B cell (primary cell): ENCODE data around the gene MAGED4. TPM values are rescaled to one million over a fixed set of nuclear protein-coding genes. Genes with fewer than 3 reads are reported as not detected.
"Not testable (repeated sequence)": the region's sequence is repeated elsewhere in the genome, so short reads cannot be mapped to it uniquely, and the experiment has no call there.

Experiments used
- ATAC-seq: fragments of 200-7000 bp; cut with Tn5 transposase; one replicate; pipeline ENCODE4 v1.10.0; 2021; ENCODE audit warnings: low read depth, mild to moderate bottlenecking, moderate number of reproducible peaks, moderate library complexity
- CTCF ChIA-PET: fragments of 350-600 bp; sonication (Branson Sonifier 250); formaldehyde crosslinking; loops from one replicate; lab custom pipeline; 2021; ENCODE audit warnings: antibody characterized with exemption, inconsistent platforms; lab: Charles Lee
- POLR2A ChIA-PET: fragments of 350-600 bp; sonication (Branson Sonifier 250); formaldehyde crosslinking; loops from one replicate; lab custom pipeline; 2021; ENCODE audit warnings: antibody characterized with exemption; lab: Charles Lee
- DNase-seq: peaks from one replicate; pipeline ENCODE4 v3.0.0; 2013
- H2AFZ ChIP-seq: 2 replicates; pipeline ENCODE4 v1.6.1; 2012; ENCODE audit warnings: mild to moderate bottlenecking, low read depth, low read length; ENCODE audit not compliant: insufficient read depth, poor library complexity, severe bottlenecking
- H3K27ac ChIP-seq, 2 donors: 1 replicate in 1 of 2; 2 replicates in 1 of 2; pipeline ENCODE4 v1.5.1; 2012 to 2013; ENCODE audit warnings: low read length in 2 of 2, mild to moderate bottlenecking in 2 of 2, moderate library complexity in 1 of 2
- H3K27me3 ChIP-seq, 4 experiments: fragments of 200-600 bp in 1 of 4; sonication (generic) in 1 of 4; replicated peaks in 1 of 4; 1 replicate in 2 of 4; 2 replicates in 2 of 4; pipeline versions ENCODE4 v1.6.1 to v1.7.0; 2013 to 2016; ENCODE audit warnings: low read length in 3 of 4, mild to moderate bottlenecking in 2 of 4, mixed read lengths in 1 of 4, moderate library complexity in 1 of 4; ENCODE audit not compliant: insufficient read depth in 4 of 4, control insufficient read depth in 3 of 4; ENCODE audit errors: control extremely low read depth in 1 of 4
- H3K36me3 ChIP-seq, 2 experiments: replicated peaks in 1 of 2; 1 replicate in 1 of 2; 2 replicates in 1 of 2; pipeline versions ENCODE4 v1.6.1 to v1.7.1; 2013; ENCODE audit warnings: low read length in 1 of 2; ENCODE audit not compliant: insufficient read depth in 2 of 2, control insufficient read depth in 1 of 2; ENCODE audit errors: control extremely low read depth in 1 of 2, extremely low read depth in 1 of 2
- H3K4me1 ChIP-seq, 2 donors: fragments of 200-600 bp in 1 of 2; sonication (generic) in 1 of 2; 1 replicate in 1 of 2; 2 replicates in 1 of 2; pipeline versions ENCODE4 v1.5.1 to v1.6.1; 2013 to 2017; ENCODE audit warnings: low read length in 2 of 2; ENCODE audit not compliant: control insufficient read depth in 2 of 2, insufficient read depth in 2 of 2
- H3K4me2 ChIP-seq: replicated peaks from 2 replicates; pipeline ENCODE3; 2012; ENCODE audit warnings: mild to moderate bottlenecking, low read depth, low read length; ENCODE audit not compliant: poor library complexity, severe bottlenecking
- H3K4me3 ChIP-seq, 5 experiments: fragments of 200-600 bp in 1 of 5; sonication (generic) in 1 of 5; 1 replicate in 3 of 5; 2 replicates in 2 of 5; pipeline versions ENCODE4 v1.5.1 to v1.7.0; 2011 to 2016; ENCODE audit warnings: low read length in 4 of 5, mild to moderate bottlenecking in 4 of 5, low read depth in 2 of 5, control low read depth in 1 of 5, moderate library complexity in 1 of 5; ENCODE audit not compliant: insufficient read depth in 1 of 5; ENCODE audit errors: control extremely low read depth in 1 of 5, extremely low read depth in 1 of 5
- H3K79me2 ChIP-seq: fragments of 200-600 bp; sonication (generic); one replicate; pipeline ENCODE4 v1.6.0; 2016; ENCODE audit warnings: low read length; ENCODE audit not compliant: control insufficient read depth, insufficient read depth
- H3K9ac ChIP-seq: fragments of 200-600 bp; sonication (generic); 2 replicates; pipeline ENCODE4 v1.6.1; 2017; ENCODE audit warnings: mild to moderate bottlenecking, low read length, moderate library complexity
- H3K9me3 ChIP-seq, 3 donors: one replicate each; pipeline versions ENCODE4 v1.6.1 to v1.7.1; 2013; ENCODE audit warnings: low read length in 2 of 3; ENCODE audit not compliant: control insufficient read depth in 2 of 3, insufficient read depth in 1 of 3; ENCODE audit errors: control extremely low read depth in 1 of 3
- H4K20me1 ChIP-seq: 2 replicates; pipeline ENCODE4 v1.6.0; 2012; ENCODE audit warnings: mild to moderate bottlenecking, low read length; ENCODE audit not compliant: insufficient read depth, control insufficient read depth, poor library complexity, severe bottlenecking
- H3K27ac Mint-ChIP-seq: one replicate; pipeline ENCODE4 v1.8.0; 2021; ENCODE audit warnings: mixed read lengths
- H3K27me3 Mint-ChIP-seq: one replicate; pipeline ENCODE4 v1.8.0; 2021; ENCODE audit warnings: mixed read lengths
- H3K4me1 Mint-ChIP-seq: one replicate; pipeline ENCODE4 v1.8.0; 2021; ENCODE audit warnings: mixed read lengths
- H3K4me3 Mint-ChIP-seq: one replicate; pipeline ENCODE4 v1.8.0; 2021; ENCODE audit warnings: mixed read lengths
- H3K9me3 Mint-ChIP-seq: one replicate; pipeline ENCODE4 v1.8.0; 2022; ENCODE audit warnings: mixed read lengths; ENCODE audit not compliant: insufficient read depth
- EZH2 ChIP-seq: IDR thresholded peaks from 2 replicates; pipeline ENCODE4 v1.6.1; 2012; ENCODE audit warnings: borderline replicate concordance, low read depth, mild to moderate bottlenecking, moderate library complexity, low read length; ENCODE audit not compliant: insufficient read depth, poor library complexity, severe bottlenecking
- WGBS: methylation state at CpG from one replicate; pipeline ENCODE4 v1.1.5; 2013; ENCODE audit warnings: missing lambda C conversion rate; ENCODE audit not compliant: insufficient coverage; 5-methylcytosine and 5-hydroxymethylcytosine counted together
- intact Hi-C: fragments of 100-400 bp; cut with micrococcal nuclease; formaldehyde crosslinking; loops from one replicate; pipeline ENCODE4 v1.10.0; 2022
- polyA plus RNA-seq: library from polyadenylated mRNA; depleted of rRNA; stranded (reverse); fragments of >200 nt; gene quantifications from 2 replicates; pipeline ENCODE4 v1.2.3, GENCODE V29; 2012
- total RNA-seq, 2 donors: library from RNA; stranded (reverse); fragments of 120-200 nt in 1 of 2; gene quantifications; 1 replicate in 1 of 2; 2 replicates in 1 of 2; pipeline versions ENCODE4 v1.2.3 to v1.2.4, GENCODE V29; 2013 to 2022
- TF ChIP-seq, protein P1 (sequence below): fragments of 200-600 bp; IDR thresholded peaks from one replicate; pipeline ENCODE4 v1.8.0; 2022; ENCODE audit warnings: antibody characterized with exemption, mild to moderate bottlenecking

The MAGED4 gene
- total and polyA plus RNA-seq, 2 donors (not counting 1 experiment from before 2014, with no cell fraction given), result 4.8 to 8.6 TPM

DNA sequence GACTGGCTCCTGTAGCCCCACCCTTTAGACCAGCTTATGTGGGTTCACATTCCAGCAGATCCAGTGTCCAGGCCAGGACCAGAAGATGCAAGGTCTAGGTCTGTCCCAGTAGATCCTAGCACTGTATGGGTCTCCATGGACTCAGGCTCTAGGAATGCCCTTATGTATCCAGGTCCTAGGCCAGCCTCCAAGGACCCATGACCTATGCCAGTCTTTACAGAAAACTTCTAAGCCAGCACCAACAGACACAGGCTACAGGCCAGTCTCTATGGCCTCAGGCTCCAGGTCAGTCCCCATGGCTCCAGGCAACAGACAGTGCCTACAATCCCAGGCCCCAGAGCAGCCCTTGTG, 45.2 kb upstream of the MAGED4 start:
- ChIA-PET CTCF (no interaction called here), POLR2A (no interaction called here)
- Histone ChIP-seq H4K20me1 (no peaks in the 10 kb centered on the region), H3K36me3 (no peaks in the 10 kb centered on the region), H3K9me3 (no peaks in the 10 kb centered on the region), H2AFZ (no peak overlapping the region), H3K4me1 (no peaks in the 10 kb centered on the region), H3K27me3 (no peaks in the 10 kb centered on the region), H3K4me2 (no peak overlapping the region), H3K4me3 (no peak overlapping the region), H3K9ac (no peak overlapping the region), H3K27ac (no peak overlapping the region), H3K79me2 (no peaks in the 10 kb centered on the region)
- no peak overlapping the region for H3K27ac Mint-ChIP-seq
- no peak overlapping the region for H3K4me3 Mint-ChIP-seq
- intact Hi-C loops, result no loop called here
- no peaks in the 10 kb centered on the region for H3K9me3 Mint-ChIP-seq
- no peak for ATAC-seq
- no peak for DNase-seq
- no peak for TF ChIP-seq EZH2
- TF ChIP-seq, protein P1, sequence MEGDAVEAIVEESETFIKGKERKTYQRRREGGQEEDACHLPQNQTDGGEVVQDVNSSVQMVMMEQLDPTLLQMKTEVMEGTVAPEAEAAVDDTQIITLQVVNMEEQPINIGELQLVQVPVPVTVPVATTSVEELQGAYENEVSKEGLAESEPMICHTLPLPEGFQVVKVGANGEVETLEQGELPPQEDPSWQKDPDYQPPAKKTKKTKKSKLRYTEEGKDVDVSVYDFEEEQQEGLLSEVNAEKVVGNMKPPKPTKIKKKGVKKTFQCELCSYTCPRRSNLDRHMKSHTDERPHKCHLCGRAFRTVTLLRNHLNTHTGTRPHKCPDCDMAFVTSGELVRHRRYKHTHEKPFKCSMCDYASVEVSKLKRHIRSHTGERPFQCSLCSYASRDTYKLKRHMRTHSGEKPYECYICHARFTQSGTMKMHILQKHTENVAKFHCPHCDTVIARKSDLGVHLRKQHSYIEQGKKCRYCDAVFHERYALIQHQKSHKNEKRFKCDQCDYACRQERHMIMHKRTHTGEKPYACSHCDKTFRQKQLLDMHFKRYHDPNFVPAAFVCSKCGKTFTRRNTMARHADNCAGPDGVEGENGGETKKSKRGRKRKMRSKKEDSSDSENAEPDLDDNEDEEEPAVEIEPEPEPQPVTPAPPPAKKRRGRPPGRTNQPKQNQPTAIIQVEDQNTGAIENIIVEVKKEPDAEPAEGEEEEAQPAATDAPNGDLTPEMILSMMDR, result no peak
- no peaks in the 10 kb centered on the region for H3K27me3 Mint-ChIP-seq
- H3K4me1 Mint-ChIP-seq, result peaks cover 4% of the 10 kb centered on the region

DNA sequence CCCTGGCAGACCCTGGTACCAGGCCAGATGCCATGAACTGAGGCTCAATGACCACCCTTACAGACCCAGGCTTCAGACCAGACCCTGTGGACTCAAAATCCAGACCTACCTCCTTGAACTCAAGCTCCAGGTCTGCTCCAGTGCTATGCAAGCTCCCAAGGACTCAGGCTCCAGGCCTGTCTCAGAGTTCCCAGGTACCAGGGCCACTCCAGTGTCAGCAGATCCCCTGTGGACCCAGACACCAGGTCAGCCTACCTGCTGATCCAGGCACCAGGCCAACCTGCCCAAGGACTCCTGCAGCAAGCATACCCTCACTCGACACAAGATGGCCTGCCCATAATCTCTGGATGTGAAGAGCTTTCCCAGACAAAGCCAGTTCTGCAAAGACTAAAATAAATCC, 44.7 kb upstream of the MAGED4 start:
- H3K27ac Mint-ChIP-seq, result no peak overlapping the region
- no peak overlapping the region for H3K4me2 ChIP-seq
- 100% methylated on average over 1 of the region's 1 CpG for WGBS
- H3K9ac ChIP-seq, result no peak overlapping the region
- no peaks in the 10 kb centered on the region for H3K9me3 ChIP-seq
- ATAC-seq, result no peak
- ChIA-PET CTCF (no interaction called here), POLR2A (no interaction called here)
- no peaks in the 10 kb centered on the region for H3K9me3 Mint-ChIP-seq
- H3K79me2 ChIP-seq, result no peaks in the 10 kb centered on the region
- no peaks in the 10 kb centered on the region for H3K4me1 ChIP-seq
- H3K4me1 Mint-ChIP-seq, result peaks cover 4% of the 10 kb centered on the region
- H3K36me3 ChIP-seq, result no peaks in the 10 kb centered on the region
- no peak overlapping the region for H3K4me3 ChIP-seq
- no peaks in the 10 kb centered on the region for H4K20me1 ChIP-seq
- no peak for DNase-seq
- H2AFZ ChIP-seq, result no peak overlapping the region
- intact Hi-C loops, result no loop called here
- TF ChIP-seq, protein P1, result no peak
- no peak for TF ChIP-seq EZH2
- H3K27me3 Mint-ChIP-seq, result no peaks in the 10 kb centered on the region
- H3K27me3 ChIP-seq, result no peaks in the 10 kb centered on the region
- H3K4me3 Mint-ChIP-seq, result no peak overlapping the region
- H3K27ac ChIP-seq, result no peak overlapping the region

DNA sequence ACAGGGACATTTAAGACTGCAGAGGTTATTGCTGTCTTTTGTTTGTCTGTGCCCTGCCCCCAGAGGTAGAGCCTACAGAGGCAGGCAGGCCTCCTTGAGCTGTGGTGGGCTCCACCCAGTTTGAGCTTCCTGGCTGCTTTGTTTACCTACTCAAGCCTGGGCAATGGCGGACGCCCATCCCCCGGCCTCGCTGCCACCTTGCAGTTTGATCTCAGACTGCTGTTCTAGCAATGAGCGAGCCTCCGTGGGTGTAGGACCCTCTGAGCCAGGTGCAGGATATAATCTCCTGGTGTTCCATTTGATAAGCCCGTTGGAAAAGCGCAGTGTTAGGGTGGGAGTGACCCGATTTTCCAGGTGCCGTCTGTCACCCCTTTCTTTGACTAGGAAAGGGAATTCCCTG, 34.0 kb upstream of the MAGED4 start:
- H3K4me1 ChIP-seq, H3K4me3 Mint-ChIP-seq, H3K9me3 Mint-ChIP-seq, H3K27me3 Mint-ChIP-seq, H3K9ac ChIP-seq, DNase-seq, H3K4me3 ChIP-seq, H3K36me3 ChIP-seq, H3K27ac ChIP-seq, CTCF ChIA-PET, POLR2A ChIA-PET, H3K4me1 Mint-ChIP-seq, intact Hi-C loops, H3K27me3 ChIP-seq, H3K27ac Mint-ChIP-seq, H3K4me2 ChIP-seq, H2AFZ ChIP-seq, H3K9me3 ChIP-seq, H3K79me2 ChIP-seq, H4K20me1 ChIP-seq, ATAC-seq: not testable (repeated sequence)
- 97% methylated on average over 5 of the region's 10 CpGs for WGBS
